Loucy (cell line): ENCODE results near the gene FBXO4.

Source experiments
- H2AFZ ChIP-seq: fragments of 200-600 bp; sonication (generic); 2 replicates; pipeline ENCODE4 v1.6.0; 2016; ENCODE audit warnings: antibody characterized with exemption, mild to moderate bottlenecking, low read length, moderate library complexity
- H3F3A ChIP-seq: fragments of 200-600 bp; 2 replicates; pipeline ENCODE4 v1.6.0; 2016; ENCODE audit warnings: antibody characterized with exemption, low read depth, mild to moderate bottlenecking
- H3K27me3 ChIP-seq: fragments of 200-600 bp; sonication (generic); 2 replicates; pipeline ENCODE4 v1.6.1; 2014; ENCODE audit warnings: low read length, mild to moderate bottlenecking; ENCODE audit not compliant: insufficient read depth, poor library complexity, severe bottlenecking
- H3K36me3 ChIP-seq: fragments of 200-600 bp; sonication (generic); 2 replicates; pipeline ENCODE4 v1.6.1; 2016; ENCODE audit warnings: low read length; ENCODE audit not compliant: insufficient read depth
- H3K4me1 ChIP-seq: fragments of 200-600 bp; sonication (generic); 2 replicates; pipeline ENCODE4 v1.5.1; 2014; ENCODE audit warnings: low read length, mild to moderate bottlenecking; ENCODE audit not compliant: insufficient read depth, poor library complexity, severe bottlenecking
- H3K4me2 ChIP-seq: fragments of 200-600 bp; sonication (generic); 2 replicates; pipeline ENCODE4 v1.6.0; 2014; ENCODE audit warnings: antibody characterized with exemption, low read length, low read depth, mild to moderate bottlenecking; ENCODE audit not compliant: poor library complexity, severe bottlenecking
- H3K4me3 ChIP-seq: fragments of 200-600 bp; sonication (generic); 2 replicates; pipeline ENCODE4 v1.5.1; 2014; ENCODE audit warnings: low read length, mild to moderate bottlenecking, mixed read lengths; ENCODE audit not compliant: poor library complexity, severe bottlenecking
- H3K79me2 ChIP-seq: fragments of 200-600 bp; sonication (generic); 2 replicates; pipeline ENCODE4 v1.6.1; 2014; ENCODE audit warnings: low read length; ENCODE audit not compliant: insufficient read depth
- H3K9ac ChIP-seq: fragments of 200-600 bp; sonication (generic); 2 replicates; pipeline ENCODE4 v1.6.0; 2014; ENCODE audit warnings: mild to moderate bottlenecking, low read depth, low read length, moderate library complexity; ENCODE audit not compliant: poor library complexity, severe bottlenecking
- H3K9me2 ChIP-seq: fragments of 200-600 bp; sonication (generic); replicated peaks from 2 replicates; pipeline ENCODE4 v1.6.1; 2016; ENCODE audit warnings: low read depth, low read length, mixed read lengths
- H3K9me3 ChIP-seq: fragments of 200-600 bp; sonication (generic); 2 replicates; pipeline ENCODE4 v1.6.1; 2014; ENCODE audit warnings: mild to moderate bottlenecking, antibody characterized with exemption, low read length, low read depth; ENCODE audit not compliant: insufficient read depth
- H4K20me1 ChIP-seq: fragments of 200-600 bp; sonication (generic); 2 replicates; pipeline ENCODE4 v1.6.0; 2014; ENCODE audit warnings: antibody characterized with exemption, low read length, mild to moderate bottlenecking; ENCODE audit not compliant: insufficient read depth, poor library complexity, severe bottlenecking
- CTCF ChIP-seq: fragments of 200-600 bp; sonication (generic); conservative IDR thresholded peaks from 2 replicates; pipeline ENCODE4 v1.5.1; 2014; ENCODE audit warnings: mild to moderate bottlenecking, antibody characterized with exemption, low read length
- EZH2phosphoT487 ChIP-seq: fragments of 200-600 bp; IDR thresholded peaks from 2 replicates; pipeline ENCODE4 v1.6.1; 2018; ENCODE audit warnings: antibody characterized with exemption, mild to moderate bottlenecking, moderate library complexity, borderline replicate concordance

FBXO4 gene

GRCh38 chr5:41960481-41960880 is 35.4 kb downstream of the FBXO4 start:
- H2AFZ ChIP-seq: no peak overlapping the region
- H3K79me2 ChIP-seq: no peaks in the 10 kb centered on the region
- H3K9me3 ChIP-seq: no peaks in the 10 kb centered on the region
- no peaks in the 10 kb centered on the region for H3K27me3 ChIP-seq
- H3K4me2 ChIP-seq: no peak overlapping the region
- no peaks in the 10 kb centered on the region; the same call in 1 of the 2 replicates for H3K9me2 ChIP-seq
- no peaks in the 10 kb centered on the region for H3K4me1 ChIP-seq
- H3K9ac ChIP-seq: no peak overlapping the region
- TF ChIP-seq EZH2phosphoT487 (no peak), CTCF (no peak)
- no peaks in the 10 kb centered on the region for H3F3A ChIP-seq
- no peaks in the 10 kb centered on the region for H4K20me1 ChIP-seq
- H3K36me3 ChIP-seq: no peaks in the 10 kb centered on the region
- no peak overlapping the region for H3K4me3 ChIP-seq

- Histone ChIP-seq H3K27me3 (no peaks in the 10 kb centered on the region), H3K9ac (no peak overlapping the region), H3F3A (no peaks in the 10 kb centered on the region), H3K36me3 (no peaks in the 10 kb centered on the region), H3K4me2 (no peak overlapping the region), H3K9me2 (no peaks in the 10 kb centered on the region; the same call in 1 of the 2 replicates), H3K79me2 (no peaks in the 10 kb centered on the region), H3K4me3 (no peak overlapping the region), H3K4me1 (no peaks in the 10 kb centered on the region), H3K9me3 (no peaks in the 10 kb centered on the region), H4K20me1 (no peaks in the 10 kb centered on the region), H2AFZ (no peak overlapping the region)
- TF ChIP-seq EZH2phosphoT487: no peak
- no peak for TF ChIP-seq CTCF
Observed at GRCh38 chr5:41961736-41962135, 36.7 kb downstream of the FBXO4 start.

- Histone ChIP-seq H3K27me3 (no peaks in the 10 kb centered on the region), H3K36me3 (no peaks in the 10 kb centered on the region), H2AFZ (no peak overlapping the region), H3F3A (no peaks in the 10 kb centered on the region), H3K4me3 (no peak overlapping the region), H3K4me2 (no peak overlapping the region), H3K4me1 (no peaks in the 10 kb centered on the region), H4K20me1 (no peaks in the 10 kb centered on the region), H3K9me2 (no peaks in the 10 kb centered on the region; the same call in 1 of the 2 replicates), H3K9ac (no peak overlapping the region), H3K79me2 (no peaks in the 10 kb centered on the region), H3K9me3 (no peaks in the 10 kb centered on the region)
- no peak for TF ChIP-seq EZH2phosphoT487
- no peak for TF ChIP-seq CTCF
Observed at GRCh38 chr5:41962491-41962890, 37.4 kb downstream of the FBXO4 start.
